ENCODE results near the gene SELENOH. TPM values are rescaled to one million over a fixed set of nuclear protein-coding genes. Genes with fewer than 3 reads are reported as not detected.
A peak's percentile ranks its signal among the peaks of the same experiment; 100 is the strongest.

The SELENOH gene
- total and polyA plus RNA-seq, 2 donors = 46.4 to 119 TPM

- DNase-seq (ENCODE audit: extremely low spot score) = no peak
- WGBS = 16% methylated on average over 3 of the region's 3 CpGs
- Histone ChIP-seq H3K4me3 (ENCODE audit: low read depth, low read length) (no peak overlapping the region), H3K4me1 (ENCODE audit: insufficient read depth) (peaks cover 6% of the 10 kb centered on the region), H3K36me3 (ENCODE audit: insufficient read depth) (peaks cover 3% of the 10 kb centered on the region), H3K27ac (ENCODE audit: low read depth) (peak overlapping the region; percentile 88)
These were observed 36.7 kb downstream of the SELENOH start for GRCh38 chr11:57777969-57778317.

GRCh38 chr11:57778318-57779037 is 37.2 kb downstream of the SELENOH start:
- Histone ChIP-seq H3K4me1 (ENCODE audit: insufficient read depth) (peaks cover 6% of the 10 kb centered on the region), H3K36me3 (ENCODE audit: insufficient read depth) (peaks cover 3% of the 10 kb centered on the region), H3K27ac (ENCODE audit: low read depth) (peak overlapping the region; percentile 88), H3K4me3 (ENCODE audit: low read depth, low read length) (no peak overlapping the region)
- peak; percentile 93 for DNase-seq (ENCODE audit: extremely low spot score)
- WGBS = 3% methylated on average over 6 of the region's 6 CpGs

GRCh38 chr11:57779276-57779675 is 38.0 kb downstream of the SELENOH start:
- H3K4me3 ChIP-seq (ENCODE audit: low read depth, low read length) = no peak overlapping the region
- H3K27ac ChIP-seq (ENCODE audit: low read depth) = peak overlapping the region; percentile 70
- no peak for DNase-seq (ENCODE audit: extremely low spot score)
- H3K36me3 ChIP-seq (ENCODE audit: insufficient read depth) = peaks cover 1% of the 10 kb centered on the region
- H3K4me1 ChIP-seq (ENCODE audit: insufficient read depth) = peaks cover 6% of the 10 kb centered on the region
- 9% methylated on average over 1 of the region's 1 CpG for WGBS

DNA sequence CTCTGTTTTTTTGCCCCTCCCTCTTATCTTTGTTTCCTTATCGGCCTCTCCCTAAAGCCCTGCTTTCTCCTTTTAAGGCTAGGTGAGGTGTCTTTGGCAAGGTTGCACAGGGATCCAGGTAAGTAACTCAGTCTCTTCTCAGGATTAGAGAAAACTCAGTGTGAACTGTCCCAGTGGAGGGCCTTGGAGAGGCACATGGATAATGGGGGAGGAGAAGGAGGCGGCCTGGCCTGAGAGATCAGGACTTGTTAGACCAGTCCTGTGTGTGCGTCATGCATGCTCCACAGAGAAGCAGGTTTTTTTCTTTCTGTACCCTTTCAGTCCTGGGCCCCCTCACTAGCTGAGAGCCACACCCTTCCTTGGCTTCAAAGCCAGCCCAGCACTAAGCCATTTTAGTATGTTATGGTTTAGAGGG is 40.2 kb downstream of the SELENOH start:
- Histone ChIP-seq H3K4me3 (ENCODE audit: low read depth, low read length) (no peak overlapping the region), H3K36me3 (ENCODE audit: insufficient read depth) (peaks cover 1% of the 10 kb centered on the region), H3K4me1 (ENCODE audit: insufficient read depth) (peaks cover 6% of the 10 kb centered on the region), H3K27ac (ENCODE audit: low read depth) (peak overlapping the region; percentile 73)
- DNase-seq (ENCODE audit: extremely low spot score) = no peak
- 46% methylated on average over 3 of the region's 3 CpGs for WGBS

DNA sequence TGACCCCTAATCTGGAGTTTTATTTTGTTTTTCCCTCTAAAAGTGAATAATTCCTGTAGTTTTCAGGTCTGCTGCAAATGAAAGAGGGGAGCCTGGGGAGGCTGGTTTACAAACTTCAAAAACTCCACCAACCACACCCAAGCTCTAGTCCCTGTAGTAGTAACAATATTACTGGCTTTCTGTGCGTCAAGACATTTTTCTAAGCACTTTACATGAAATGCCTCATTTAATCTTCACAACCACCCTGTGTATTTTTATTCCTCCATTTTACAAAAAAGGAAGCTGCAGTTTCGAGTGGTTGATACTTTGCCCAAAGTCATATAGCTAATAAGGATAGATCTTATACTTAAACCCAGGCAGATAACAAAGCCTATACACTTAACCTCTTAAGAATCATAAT is 43.8 kb downstream of the SELENOH start:
- WGBS = 71% methylated on average over 2 of the region's 2 CpGs
- Histone ChIP-seq H3K27ac (ENCODE audit: low read depth) (no peak overlapping the region), H3K36me3 (ENCODE audit: insufficient read depth) (peaks cover 3% of the 10 kb centered on the region), H3K4me1 (ENCODE audit: insufficient read depth) (peaks cover 5% of the 10 kb centered on the region), H3K4me3 (ENCODE audit: low read depth, low read length) (no peak overlapping the region)
- DNase-seq (ENCODE audit: extremely low spot score) = no peak

DNA sequence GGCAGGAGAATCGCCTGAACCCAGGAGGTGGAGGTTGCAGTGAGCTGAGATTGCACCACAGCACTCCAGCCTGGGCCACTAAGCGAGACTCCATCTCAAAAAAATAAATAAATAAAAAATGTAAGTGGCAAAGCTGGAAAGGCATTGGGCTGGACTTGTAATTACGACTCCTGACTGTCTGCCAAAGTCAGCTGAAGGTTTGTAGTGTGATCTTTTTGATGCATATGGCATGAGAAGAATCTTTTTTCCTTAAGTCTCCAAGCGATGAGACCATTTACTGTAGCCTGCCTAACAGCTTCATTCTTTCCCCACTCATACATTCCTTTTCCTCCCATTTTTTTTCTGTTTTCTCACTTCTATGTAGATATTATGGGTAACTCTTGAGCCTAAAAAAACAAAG is 45.1 kb downstream of the SELENOH start:
- H3K36me3 ChIP-seq (ENCODE audit: insufficient read depth) = peaks cover 2% of the 10 kb centered on the region
- H3K27ac ChIP-seq (ENCODE audit: low read depth) = peak overlapping the region; percentile 70
- H3K4me1 ChIP-seq (ENCODE audit: insufficient read depth) = peaks cover 5% of the 10 kb centered on the region
- DNase-seq (ENCODE audit: extremely low spot score) = no peak
- H3K4me3 ChIP-seq (ENCODE audit: low read depth, low read length) = no peak overlapping the region
- WGBS = 56% methylated on average over 4 of the region's 4 CpGs

- no peak for DNase-seq (ENCODE audit: extremely low spot score)
- Histone ChIP-seq H3K4me3 (ENCODE audit: low read depth, low read length) (no peak overlapping the region), H3K36me3 (ENCODE audit: insufficient read depth) (peaks cover 2% of the 10 kb centered on the region), H3K4me1 (ENCODE audit: insufficient read depth) (peaks cover 5% of the 10 kb centered on the region), H3K27ac (ENCODE audit: low read depth) (peak overlapping the region; percentile 84)
- WGBS = 75% methylated on average over 4 of the region's 4 CpGs
These were observed 45.8 kb downstream of the SELENOH start for GRCh38 chr11:57787006-57787604.

- DNase-seq (ENCODE audit: extremely low spot score) = no peak
- peaks cover 5% of the 10 kb centered on the region for H3K4me1 ChIP-seq (ENCODE audit: insufficient read depth)
- 50% methylated on average over 6 of the region's 6 CpGs for WGBS
- H3K4me3 ChIP-seq (ENCODE audit: low read depth, low read length) = no peak overlapping the region
- peak overlapping the region; percentile 57 for H3K27ac ChIP-seq (ENCODE audit: low read depth)
- H3K36me3 ChIP-seq (ENCODE audit: insufficient read depth) = peaks cover 2% of the 10 kb centered on the region
These were observed 46.8 kb downstream of the SELENOH start for GRCh38 chr11:57787920-57788702.

DNA sequence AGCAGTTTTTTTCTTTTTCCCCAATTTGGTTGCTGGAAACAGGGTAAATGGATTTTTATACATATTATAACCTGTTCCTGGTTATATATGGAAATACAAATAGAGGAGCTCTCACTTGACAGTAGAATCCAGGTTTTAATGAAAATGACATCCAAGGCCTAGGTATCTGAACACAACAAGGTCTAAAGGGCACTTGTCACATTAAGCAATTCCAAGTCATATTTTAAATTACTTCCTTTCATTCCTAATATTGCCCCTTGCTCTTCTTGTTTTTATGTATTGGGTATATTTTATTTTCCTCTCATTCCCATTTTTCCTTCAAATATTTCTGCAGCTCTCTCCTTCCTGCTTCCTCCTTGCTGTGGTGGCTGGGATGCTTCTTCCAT is 47.4 kb downstream of the SELENOH start:
- H3K4me3 ChIP-seq (ENCODE audit: low read depth, low read length) = no peak overlapping the region
- peaks cover 2% of the 10 kb centered on the region for H3K36me3 ChIP-seq (ENCODE audit: insufficient read depth)
- H3K4me1 ChIP-seq (ENCODE audit: insufficient read depth) = peaks cover 5% of the 10 kb centered on the region
- DNase-seq (ENCODE audit: extremely low spot score) = no peak
- H3K27ac ChIP-seq (ENCODE audit: low read depth) = peak overlapping the region; percentile 38

GRCh38 chr11:57791321-57792059 is 50.2 kb downstream of the SELENOH start:
- peaks cover 3% of the 10 kb centered on the region for H3K36me3 ChIP-seq (ENCODE audit: insufficient read depth)
- peaks cover 5% of the 10 kb centered on the region for H3K4me1 ChIP-seq (ENCODE audit: insufficient read depth)
- DNase-seq (ENCODE audit: extremely low spot score) = no peak
- H3K4me3 ChIP-seq (ENCODE audit: low read depth, low read length) = no peak overlapping the region
- H3K27ac ChIP-seq (ENCODE audit: low read depth) = peak overlapping the region; percentile 53
- 86% methylated on average over 22 of the region's 22 CpGs for WGBS

DNA sequence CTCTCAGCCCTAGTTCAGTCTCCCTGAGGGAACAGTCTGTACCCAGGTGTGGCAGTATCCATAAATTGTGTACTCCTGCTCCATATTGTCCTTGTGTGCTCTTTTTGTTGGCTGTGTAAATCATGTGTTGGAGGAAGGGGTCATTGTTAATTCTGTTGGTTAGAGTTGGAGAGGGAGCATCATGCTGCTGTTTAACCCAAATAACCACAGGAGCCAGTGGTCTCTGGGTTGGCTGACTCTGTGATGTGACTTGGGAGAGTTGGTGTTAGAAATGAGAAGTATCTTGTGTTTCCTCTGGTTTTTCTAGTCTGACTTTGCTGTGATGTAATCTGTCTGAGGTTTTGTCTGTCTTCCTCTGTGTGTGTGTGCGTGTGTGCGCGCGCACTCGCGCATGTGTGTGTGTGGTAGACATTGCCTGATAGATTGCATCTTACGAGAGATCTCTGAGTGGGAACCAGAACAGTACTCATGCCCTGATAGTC is 50.8 kb downstream of the SELENOH start:
- no peak overlapping the region for H3K27ac ChIP-seq (ENCODE audit: low read depth)
- no peak overlapping the region for H3K4me3 ChIP-seq (ENCODE audit: low read depth, low read length)
- WGBS = 72% methylated on average over 7 of the region's 7 CpGs
- H3K4me1 ChIP-seq (ENCODE audit: insufficient read depth) = peaks cover 5% of the 10 kb centered on the region
- peaks cover 6% of the 10 kb centered on the region for H3K36me3 ChIP-seq (ENCODE audit: insufficient read depth)
- no peak for DNase-seq (ENCODE audit: extremely low spot score)

DNA sequence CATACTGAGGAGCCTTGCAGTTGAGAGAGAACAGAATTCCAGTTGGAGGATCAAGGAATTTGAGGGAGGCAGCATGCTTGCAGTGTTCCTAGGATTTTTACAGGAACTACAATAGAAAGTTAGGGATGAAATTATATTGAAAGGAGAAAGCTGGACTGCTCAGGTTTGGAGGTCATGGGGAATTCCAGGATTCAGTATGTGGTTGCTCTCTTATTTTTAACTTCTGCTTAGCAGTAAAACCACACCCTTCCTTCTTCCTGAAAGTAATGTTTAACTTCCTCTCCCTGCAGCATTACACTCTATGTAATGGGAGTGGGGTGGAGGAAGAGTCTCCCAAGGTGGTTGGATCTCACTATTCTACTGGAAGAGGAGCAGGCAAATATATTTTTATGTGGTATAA is 51.6 kb downstream of the SELENOH start:
- Histone ChIP-seq H3K27ac (ENCODE audit: low read depth) (peak overlapping the region; percentile 18), H3K4me1 (ENCODE audit: insufficient read depth) (peaks cover 3% of the 10 kb centered on the region), H3K36me3 (ENCODE audit: insufficient read depth) (peaks cover 5% of the 10 kb centered on the region)

More for the DNA sequence above, 51.6 kb downstream of the SELENOH start:
- DNase-seq (ENCODE audit: extremely low spot score) = no peak
- H3K4me3 ChIP-seq (ENCODE audit: low read depth, low read length) = no peak overlapping the region

Data from urinary bladder (tissue), 4 donors.